Ramos (cell line): ENCODE measurements around the gene KDM4C.

Experiments
- in situ Hi-C: fragments of 300-500 bp; cut with MboI; formaldehyde crosslinking; loops from one replicate; pipeline ENCODE4 v1.14.3; 2022; ENCODE audit warnings: low sequenced_read_pairs; ENCODE audit not compliant: unreplicated experiment

Gene KDM4C

DNA sequence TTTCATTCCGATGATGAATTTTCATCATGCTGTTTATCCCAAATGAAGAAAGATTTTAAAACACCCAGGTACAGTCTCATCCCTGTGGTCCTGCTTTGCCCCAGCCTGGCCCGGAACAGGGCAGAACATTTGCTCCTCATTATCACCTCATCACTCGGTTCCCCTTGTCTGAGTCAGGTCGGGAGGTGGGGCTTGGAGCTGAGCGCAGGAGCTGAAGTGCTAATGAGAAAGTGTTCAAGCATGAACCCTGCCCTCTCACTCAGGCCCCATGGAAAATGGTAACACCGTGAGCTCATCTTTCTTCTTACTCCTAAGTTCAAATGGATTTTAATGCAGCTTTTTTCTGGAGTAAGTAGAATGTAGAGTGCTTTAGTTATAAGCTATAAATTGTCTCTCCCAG lies 466.2 kb downstream of the KDM4C start:
- in situ Hi-C loops: no loop called here
